HG03469 (cell line): Measurements from ENCODE around the gene INTS12.

Experiments used
- ATAC-seq: cut with Tn5 transposase; IDR thresholded peaks from one replicate; pipeline ENCODE4 v1.9.1; 2021; ENCODE audit warnings: mild to moderate bottlenecking, moderate library complexity, moderate number of reproducible peaks; ENCODE audit not compliant: unreplicated experiment

INTS12 gene

GRCh38 chr4:105633241-105633640, 75.2 kb downstream of the INTS12 start:
- no peak for ATAC-seq
